Smooth muscle cell (in vitro differentiated cells): ENCODE data around the gene ARPIN. TPM values are rescaled to one million over a fixed set of nuclear protein-coding genes. Genes with fewer than 3 reads are reported as not detected.

ENCODE experiments used
- DNase-seq: peaks from one replicate; lab custom pipeline; 2025; ENCODE audit not compliant: unreplicated experiment; lab: John Stamatoyannopoulos, UW
- H2AFZ ChIP-seq: fragments of 200-600 bp; sonication (generic); 2 replicates; pipeline ENCODE4 v1.6.0; 2016; ENCODE audit warnings: antibody characterized with exemption, low read depth, mild to moderate bottlenecking
- H3F3A ChIP-seq: fragments of 200-600 bp; sonication (generic); 2 replicates; pipeline ENCODE4 v1.6.0; 2017; ENCODE audit warnings: antibody characterized with exemption, low read depth
- H3K27ac ChIP-seq: fragments of 200-600 bp; sonication (generic); 2 replicates; pipeline ENCODE4 v1.5.1; 2016; ENCODE audit warnings: low read depth, mild to moderate bottlenecking
- H3K27me3 ChIP-seq: fragments of 200-600 bp; sonication (generic); 2 replicates; pipeline ENCODE4 v1.6.1; 2016; ENCODE audit warnings: low read depth, mild to moderate bottlenecking
- H3K36me3 ChIP-seq: fragments of 200-600 bp; sonication (generic); 2 replicates; pipeline ENCODE4 v1.5.1; 2016; ENCODE audit warnings: low read depth
- H3K4me1 ChIP-seq: fragments of 200-600 bp; sonication (generic); 2 replicates; pipeline ENCODE4 v1.5.1; 2016; ENCODE audit warnings: low read depth
- H3K4me2 ChIP-seq: fragments of 200-600 bp; sonication (generic); 2 replicates; pipeline ENCODE4 v1.6.0; 2016; ENCODE audit warnings: mild to moderate bottlenecking
- H3K4me3 ChIP-seq: fragments of 200-600 bp; sonication (generic); 2 replicates; pipeline ENCODE4 v1.5.1; 2016; ENCODE audit warnings: mild to moderate bottlenecking
- H3K79me2 ChIP-seq: fragments of 200-600 bp; sonication (generic); 2 replicates; pipeline ENCODE4 v1.6.0; 2016; ENCODE audit warnings: low read depth, mild to moderate bottlenecking
- H3K9ac ChIP-seq: fragments of 200-600 bp; sonication (generic); 2 replicates; pipeline ENCODE4 v1.6.0; 2016; ENCODE audit warnings: low read depth
- H3K9me3 ChIP-seq: fragments of 200-600 bp; sonication (generic); replicated peaks from 2 replicates; pipeline ENCODE4 v1.5.1; 2016; ENCODE audit warnings: low read depth
- H4K20me1 ChIP-seq: fragments of 200-600 bp; sonication (generic); 2 replicates; pipeline ENCODE4 v1.6.0; 2016; ENCODE audit warnings: low read depth
- WGBS: methylation state at CpG from one replicate; pipeline ENCODE4 v1.1.7; 2016; ENCODE audit warnings: low lambda C conversion rate; 5-methylcytosine and 5-hydroxymethylcytosine counted together
- polyA plus RNA-seq: library from polyadenylated mRNA; unstranded; fragments of >200 nt; fragmentation: Nextera tagmentation; extraction: Ambion mirVana; gene quantifications from 2 replicates; pipeline ENCODE4 v1.2.1, GENCODE V29; 2016
- total RNA-seq: library from RNA; depleted of rRNA; stranded (reverse); fragments of >200 nt; gene quantifications from 2 replicates; pipeline ENCODE4 v1.2.3, GENCODE V29; 2014
- TF ChIP-seq, protein P1 (sequence below): fragments of 200-600 bp; sonication (generic); IDR thresholded peaks from 2 replicates; pipeline ENCODE4 v1.5.1; 2017; ENCODE audit warnings: borderline replicate concordance, mild to moderate bottlenecking, antibody characterized with exemption; ENCODE audit not compliant: insufficient read depth, poor library complexity, severe bottlenecking

ARPIN gene
- total and polyA plus RNA-seq, 2 experiments from 2014 or later, result 4.0 to 4.3 TPM

DNA sequence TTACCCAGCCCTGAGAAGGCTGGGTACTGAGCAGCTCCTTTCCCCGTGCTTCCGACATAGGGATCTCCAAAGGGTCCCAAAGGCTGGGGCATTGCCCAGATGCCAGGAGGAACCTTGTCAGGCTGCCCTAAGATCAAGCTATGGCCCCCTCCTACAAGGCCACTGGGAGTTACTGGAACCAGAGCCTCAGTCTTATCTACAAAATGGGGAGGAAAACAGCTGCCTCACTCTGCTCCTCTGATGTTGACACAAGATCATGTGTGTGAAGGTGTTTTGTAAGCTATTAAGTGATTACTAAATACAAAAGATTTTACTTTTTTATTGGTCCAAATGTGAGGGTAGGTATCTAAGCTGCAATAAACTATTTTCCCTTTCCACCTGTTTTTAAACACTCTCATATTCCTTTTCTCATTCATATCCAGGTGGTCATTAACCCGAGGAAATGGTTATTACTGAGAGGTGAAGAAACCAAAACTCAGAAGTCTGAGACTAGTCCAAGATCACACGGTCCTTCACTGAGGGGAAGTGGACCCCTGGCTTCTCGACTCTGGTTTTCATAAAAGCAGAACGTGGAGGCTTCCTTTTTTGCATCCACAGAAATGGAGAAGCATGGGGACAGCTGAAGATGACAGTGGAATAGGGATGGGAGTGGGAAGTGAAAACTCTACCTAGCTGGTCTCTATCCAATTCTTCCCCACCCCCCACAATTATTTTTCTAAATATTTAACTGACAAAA, 1.7 kb downstream of the ARPIN start:
- no peak overlapping the region for H3K4me2 ChIP-seq
- no peaks in the 10 kb centered on the region for H3F3A ChIP-seq
- DNase-seq, result no peak
- no peak overlapping the region for H3K4me3 ChIP-seq
- WGBS, result 93% methylated on average over 6 of the region's 6 CpGs
- H4K20me1 ChIP-seq, result no peaks in the 10 kb centered on the region
- H3K27me3 ChIP-seq, result no peaks in the 10 kb centered on the region
- H3K36me3 ChIP-seq, result no peaks in the 10 kb centered on the region
- H3K4me1 ChIP-seq, result peaks cover 7% of the 10 kb centered on the region
- no peak overlapping the region for H3K9ac ChIP-seq
- no peaks in the 10 kb centered on the region for H3K79me2 ChIP-seq
- no peaks in the 10 kb centered on the region for H3K9me3 ChIP-seq
- no peak overlapping the region for H3K27ac ChIP-seq
- H2AFZ ChIP-seq, result no peak overlapping the region
- TF ChIP-seq, protein P1, sequence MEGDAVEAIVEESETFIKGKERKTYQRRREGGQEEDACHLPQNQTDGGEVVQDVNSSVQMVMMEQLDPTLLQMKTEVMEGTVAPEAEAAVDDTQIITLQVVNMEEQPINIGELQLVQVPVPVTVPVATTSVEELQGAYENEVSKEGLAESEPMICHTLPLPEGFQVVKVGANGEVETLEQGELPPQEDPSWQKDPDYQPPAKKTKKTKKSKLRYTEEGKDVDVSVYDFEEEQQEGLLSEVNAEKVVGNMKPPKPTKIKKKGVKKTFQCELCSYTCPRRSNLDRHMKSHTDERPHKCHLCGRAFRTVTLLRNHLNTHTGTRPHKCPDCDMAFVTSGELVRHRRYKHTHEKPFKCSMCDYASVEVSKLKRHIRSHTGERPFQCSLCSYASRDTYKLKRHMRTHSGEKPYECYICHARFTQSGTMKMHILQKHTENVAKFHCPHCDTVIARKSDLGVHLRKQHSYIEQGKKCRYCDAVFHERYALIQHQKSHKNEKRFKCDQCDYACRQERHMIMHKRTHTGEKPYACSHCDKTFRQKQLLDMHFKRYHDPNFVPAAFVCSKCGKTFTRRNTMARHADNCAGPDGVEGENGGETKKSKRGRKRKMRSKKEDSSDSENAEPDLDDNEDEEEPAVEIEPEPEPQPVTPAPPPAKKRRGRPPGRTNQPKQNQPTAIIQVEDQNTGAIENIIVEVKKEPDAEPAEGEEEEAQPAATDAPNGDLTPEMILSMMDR, result no peak

- no peak overlapping the region for H2AFZ ChIP-seq
- no peaks in the 10 kb centered on the region for H4K20me1 ChIP-seq
- H3F3A ChIP-seq, result no peaks in the 10 kb centered on the region
- H3K27ac ChIP-seq, result no peak overlapping the region
- no peak overlapping the region for H3K4me3 ChIP-seq
- no peak for DNase-seq
- 100% methylated on average over 1 of the region's 2 CpGs for WGBS
- no peak overlapping the region for H3K4me2 ChIP-seq
- no peaks in the 10 kb centered on the region for H3K79me2 ChIP-seq
- no peaks in the 10 kb centered on the region for H3K27me3 ChIP-seq
- no peaks in the 10 kb centered on the region for H3K9me3 ChIP-seq
- TF ChIP-seq, protein P1, result no peak
- H3K36me3 ChIP-seq, result no peaks in the 10 kb centered on the region
- H3K4me1 ChIP-seq, result peaks cover 7% of the 10 kb centered on the region
- no peak overlapping the region for H3K9ac ChIP-seq
These were observed 3.1 kb downstream of the ARPIN start for GRCh38 chr15:89909611-89910010.

- Histone ChIP-seq H3K36me3 (no peaks in the 10 kb centered on the region), H3K79me2 (no peaks in the 10 kb centered on the region), H3K4me1 (peaks cover 4% of the 10 kb centered on the region), H3K9me3 (no peaks in the 10 kb centered on the region), H3K4me2 (no peak overlapping the region), H3K9ac (no peak overlapping the region), H4K20me1 (no peaks in the 10 kb centered on the region), H3F3A (no peaks in the 10 kb centered on the region), H3K27ac (no peak overlapping the region), H2AFZ (no peak overlapping the region), H3K4me3 (no peak overlapping the region), H3K27me3 (no peaks in the 10 kb centered on the region)
- WGBS, result 88% methylated on average over 16 of the region's 16 CpGs
- no peak for DNase-seq
- TF ChIP-seq, protein P1, result no peak
These were observed 4.5 kb downstream of the ARPIN start for GRCh38 chr15:89908226-89908625.

DNA sequence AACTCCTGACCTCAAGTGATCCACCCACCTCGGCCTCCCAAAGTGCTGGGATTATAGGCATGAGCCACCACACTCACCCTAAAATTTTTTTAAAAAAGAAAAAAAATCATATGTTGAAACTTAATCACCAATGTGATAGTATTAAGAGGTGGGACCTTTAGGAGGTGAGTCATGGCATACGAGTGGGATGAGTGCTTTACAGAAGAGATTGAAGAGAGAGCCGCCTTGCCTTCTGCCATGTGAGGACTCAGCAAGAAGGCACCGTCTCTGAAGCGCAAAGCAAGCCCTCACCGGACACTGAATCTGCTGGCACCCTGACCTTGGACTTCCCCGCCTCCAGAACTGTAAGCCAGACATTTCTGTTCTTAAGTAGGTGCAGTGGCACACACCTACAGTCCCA, 5.5 kb downstream of the ARPIN start:
- Histone ChIP-seq H3K4me2 (no peak overlapping the region), H4K20me1 (no peaks in the 10 kb centered on the region)

More for the DNA sequence above, 5.5 kb downstream of the ARPIN start:
- Histone ChIP-seq H3K27ac (no peak overlapping the region), H3K4me1 (no peaks in the 10 kb centered on the region), H3K27me3 (no peaks in the 10 kb centered on the region), H3K79me2 (no peaks in the 10 kb centered on the region), H3K36me3 (no peaks in the 10 kb centered on the region), H3K9me3 (no peaks in the 10 kb centered on the region), H3F3A (no peaks in the 10 kb centered on the region), H3K4me3 (no peak overlapping the region), H2AFZ (no peak overlapping the region), H3K9ac (no peak overlapping the region)
- DNase-seq, result no peak
- WGBS, result 91% methylated on average over 7 of the region's 7 CpGs
- TF ChIP-seq, protein P1, result no peak
